ENCODE results near the gene WDR90.
A peak's percentile ranks its signal among the peaks of the same experiment; 100 is the strongest.

Gene WDR90

DNA sequence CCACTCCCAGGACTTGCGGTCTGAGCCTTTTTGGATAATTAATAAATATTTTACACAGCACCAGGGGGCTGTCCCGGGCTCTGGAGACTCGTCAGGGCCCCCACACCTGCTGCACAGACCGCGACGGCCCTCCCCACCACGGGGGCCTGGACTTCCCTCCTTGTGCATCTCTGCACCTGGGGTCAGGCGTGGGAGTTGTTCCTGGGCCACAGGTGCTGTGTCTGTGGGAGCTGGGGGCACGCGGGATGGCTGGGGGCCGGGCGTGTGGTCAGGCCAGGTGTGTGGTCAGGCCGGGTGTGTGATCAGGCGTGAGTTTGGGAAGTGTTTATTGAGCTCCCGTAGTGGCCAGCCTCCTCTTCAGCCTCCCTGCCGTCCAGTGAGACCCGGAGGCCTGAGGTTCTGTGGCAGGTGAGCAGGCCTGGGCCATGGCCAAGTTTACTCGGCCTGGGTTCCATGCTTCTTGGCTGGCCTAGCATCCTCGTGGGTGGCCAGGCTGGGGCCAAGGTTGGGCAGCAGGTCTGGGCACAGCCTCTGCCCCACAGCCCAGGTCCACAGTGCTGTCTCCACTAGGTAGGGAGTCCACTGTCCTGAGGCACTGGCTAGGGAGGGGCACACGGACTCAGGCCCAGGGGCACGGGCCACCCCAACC, 29.2 kb downstream of the WDR90 start:
- no peak for DNase-seq (ENCODE audit: low read depth)
- no peak overlapping the region for H3K4me3 ChIP-seq (ENCODE audit: low read length)

DNA sequence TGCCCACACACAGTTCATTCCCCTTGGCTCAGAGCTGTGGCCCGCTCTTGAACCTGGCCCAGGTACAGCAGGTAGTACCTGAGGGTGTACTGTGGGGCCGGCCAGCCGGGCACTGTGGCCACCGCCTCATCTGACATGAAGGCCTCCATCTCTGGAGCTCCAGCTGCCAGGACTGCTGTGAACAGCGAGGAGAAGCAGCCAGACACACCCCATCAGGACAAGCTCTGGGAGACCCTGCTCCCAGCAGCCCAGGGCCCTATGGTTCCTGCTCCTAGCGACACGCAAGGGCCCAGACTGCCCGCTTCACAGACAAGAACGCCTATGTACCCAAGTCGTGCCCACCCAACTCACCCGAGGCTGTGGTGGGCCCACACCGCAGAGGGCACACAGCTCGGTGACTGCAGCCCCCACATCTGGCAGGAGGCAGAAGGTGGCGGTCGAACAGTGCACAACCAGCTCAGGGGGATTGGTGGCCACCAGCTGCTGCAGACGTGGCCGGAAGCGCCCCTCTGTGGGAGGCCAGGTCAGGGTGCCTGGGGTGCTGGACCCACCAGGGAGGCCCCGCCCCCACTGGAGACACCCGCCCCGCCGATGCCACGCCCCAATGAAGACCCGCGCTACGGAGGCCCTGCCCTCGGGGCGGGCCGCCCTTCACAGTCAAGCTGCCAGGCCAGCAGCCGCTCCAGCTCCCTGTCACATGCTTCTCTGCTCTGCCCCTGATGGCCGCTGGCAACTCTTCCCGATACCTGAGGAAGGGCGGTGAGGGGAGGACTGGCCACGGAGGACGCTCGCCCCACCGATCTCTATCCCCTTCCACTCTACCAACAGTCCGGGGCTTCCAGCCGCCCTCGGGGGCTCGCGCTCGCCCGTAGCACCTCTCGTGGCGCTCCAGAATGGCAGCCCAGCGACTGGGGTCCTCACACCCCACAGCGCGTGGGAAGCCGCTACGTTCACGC, 30.0 kb downstream of the WDR90 start:
- H3K4me3 ChIP-seq (ENCODE audit: low read length), result peak overlapping the region; percentile 45
- TF ChIP-seq, protein P1, sequence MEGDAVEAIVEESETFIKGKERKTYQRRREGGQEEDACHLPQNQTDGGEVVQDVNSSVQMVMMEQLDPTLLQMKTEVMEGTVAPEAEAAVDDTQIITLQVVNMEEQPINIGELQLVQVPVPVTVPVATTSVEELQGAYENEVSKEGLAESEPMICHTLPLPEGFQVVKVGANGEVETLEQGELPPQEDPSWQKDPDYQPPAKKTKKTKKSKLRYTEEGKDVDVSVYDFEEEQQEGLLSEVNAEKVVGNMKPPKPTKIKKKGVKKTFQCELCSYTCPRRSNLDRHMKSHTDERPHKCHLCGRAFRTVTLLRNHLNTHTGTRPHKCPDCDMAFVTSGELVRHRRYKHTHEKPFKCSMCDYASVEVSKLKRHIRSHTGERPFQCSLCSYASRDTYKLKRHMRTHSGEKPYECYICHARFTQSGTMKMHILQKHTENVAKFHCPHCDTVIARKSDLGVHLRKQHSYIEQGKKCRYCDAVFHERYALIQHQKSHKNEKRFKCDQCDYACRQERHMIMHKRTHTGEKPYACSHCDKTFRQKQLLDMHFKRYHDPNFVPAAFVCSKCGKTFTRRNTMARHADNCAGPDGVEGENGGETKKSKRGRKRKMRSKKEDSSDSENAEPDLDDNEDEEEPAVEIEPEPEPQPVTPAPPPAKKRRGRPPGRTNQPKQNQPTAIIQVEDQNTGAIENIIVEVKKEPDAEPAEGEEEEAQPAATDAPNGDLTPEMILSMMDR (IDR thresholded peaks at IDR 0.05; ENCODE audit: insufficient read depth, low read depth, low read length, missing control alignments), result no peak
- peak; percentile 44 for DNase-seq (ENCODE audit: low read depth)

More for the DNA sequence above, 29.2 kb downstream of the WDR90 start:
- TF ChIP-seq, protein P1 (IDR thresholded peaks at IDR 0.05; ENCODE audit: insufficient read depth, low read depth, low read length, missing control alignments), result no peak

DNA sequence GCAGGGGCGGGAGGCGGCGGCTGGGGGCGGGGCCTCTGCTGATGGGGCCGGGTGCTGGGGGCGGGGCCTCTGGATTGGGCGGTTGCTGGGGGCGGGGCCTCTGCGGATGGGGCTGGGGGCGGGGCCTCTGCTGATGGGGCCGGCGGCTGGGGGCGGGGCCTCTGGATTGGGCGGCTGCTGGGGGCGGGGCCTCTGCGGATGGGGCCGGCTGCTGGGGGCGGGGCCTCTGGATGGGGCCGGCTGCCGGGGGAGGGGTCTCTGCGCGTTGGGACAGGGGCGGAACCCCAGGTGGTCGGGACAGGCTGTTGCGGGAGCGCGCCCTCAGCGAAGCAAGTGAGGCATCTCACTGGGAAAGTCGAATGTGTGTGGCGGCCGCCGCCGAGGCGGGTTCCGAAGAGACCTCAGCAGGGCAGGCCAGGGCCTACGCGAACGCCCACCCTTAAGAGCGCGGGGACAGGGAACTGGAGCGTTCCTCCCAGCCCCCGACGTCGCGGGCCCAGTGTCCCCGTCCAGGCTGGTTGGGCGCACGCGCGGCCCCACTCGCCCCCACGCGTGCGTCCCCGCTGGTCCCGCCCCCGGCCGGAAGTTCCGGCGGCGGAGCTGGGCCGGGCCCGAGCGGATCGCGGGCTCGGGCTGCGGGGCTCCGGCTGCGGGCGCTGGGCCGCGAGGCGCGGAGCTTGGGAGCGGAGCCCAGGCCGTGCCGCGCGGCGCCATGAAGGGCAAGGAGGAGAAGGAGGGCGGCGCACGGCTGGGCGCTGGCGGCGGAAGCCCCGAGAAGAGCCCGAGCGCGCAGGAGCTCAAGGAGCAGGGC, 30.9 kb downstream of the WDR90 start, which contains the start of gene STUB1:
TSS of gene STUB1 (plus strand) at position 597 of the 811 bp plus-strand sequence. CDS start at position 713, 116 bp downstream.
- peak; percentile 89 for DNase-seq (ENCODE audit: low read depth)
- peak within 1 kb of the TSS; percentile 84 for H3K4me3 ChIP-seq (ENCODE audit: low read length)
- TF ChIP-seq, protein P1 (IDR thresholded peaks at IDR 0.05; ENCODE audit: insufficient read depth, low read depth, low read length, missing control alignments), result no peak

DNA sequence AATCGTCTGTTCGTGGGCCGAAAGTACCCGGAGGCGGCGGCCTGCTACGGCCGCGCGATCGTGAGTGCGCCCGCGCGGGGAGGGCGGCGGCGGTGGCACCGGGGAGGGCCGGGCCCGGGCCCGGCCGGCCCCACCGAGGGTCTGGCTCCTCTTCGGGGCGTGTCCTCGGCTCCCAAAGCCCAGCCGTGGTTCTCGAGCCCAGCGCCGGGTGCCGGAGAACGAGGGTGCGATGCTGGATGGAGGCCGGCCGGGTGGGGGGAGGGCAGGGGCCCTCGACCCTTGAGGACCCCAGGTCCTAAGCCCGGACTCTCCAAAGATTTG, 31.4 kb downstream of the WDR90 start:
- DNase-seq (ENCODE audit: low read depth), result no peak
- TF ChIP-seq, protein P1 (IDR thresholded peaks at IDR 0.05; ENCODE audit: insufficient read depth, low read depth, low read length, missing control alignments), result no peak
- peak overlapping the region; percentile 84 for H3K4me3 ChIP-seq (ENCODE audit: low read length)

DNA sequence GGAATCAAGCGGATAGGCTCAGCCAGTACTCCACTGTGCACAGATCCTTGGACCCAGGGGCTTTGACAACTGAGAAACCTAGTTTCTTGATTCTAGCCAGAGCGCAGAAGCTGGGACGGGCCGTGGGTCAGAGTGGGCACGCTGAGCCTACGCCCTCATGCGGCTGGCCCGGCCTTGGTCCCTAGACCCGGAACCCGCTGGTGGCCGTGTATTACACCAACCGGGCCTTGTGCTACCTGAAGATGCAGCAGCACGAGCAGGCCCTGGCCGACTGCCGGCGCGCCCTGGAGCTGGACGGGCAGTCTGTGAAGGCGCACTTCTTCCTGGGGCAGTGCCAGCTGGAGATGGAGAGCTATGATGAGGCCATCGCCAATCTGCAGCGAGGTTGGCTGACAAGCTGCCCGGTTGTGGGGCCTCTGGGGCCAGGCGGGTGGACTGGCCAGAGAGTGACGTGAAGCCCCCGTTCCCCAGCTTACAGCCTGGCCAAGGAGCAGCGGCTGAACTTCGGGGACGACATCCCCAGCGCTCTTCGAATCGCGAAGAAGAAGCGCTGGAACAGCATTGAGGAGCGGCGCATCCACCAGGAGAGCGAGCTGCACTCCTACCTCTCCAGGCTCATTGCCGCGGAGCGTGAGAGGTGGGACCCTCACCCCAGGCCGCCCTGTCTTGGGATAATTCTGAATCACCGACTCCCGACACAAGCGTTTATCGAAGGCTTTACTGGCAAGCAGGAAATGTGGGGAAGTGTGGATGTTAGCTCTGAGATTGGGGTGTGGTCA, 32.0 kb downstream of the WDR90 start:
- H3K4me3 ChIP-seq (ENCODE audit: low read length), result peak overlapping the region; percentile 84
- TF ChIP-seq, protein P1 (IDR thresholded peaks at IDR 0.05; ENCODE audit: insufficient read depth, low read depth, low read length, missing control alignments), result peak; percentile 3
- DNase-seq (ENCODE audit: low read depth), result peak; percentile 56

All from epithelial cell of esophagus (primary cell).